ENCODE data around the gene ZIK1. TPM values are rescaled to one million over a fixed set of nuclear protein-coding genes. Genes with fewer than 3 reads are reported as not detected.

The ZIK1 gene
- total and polyA plus RNA-seq, 2 of the 8 experiments (the other 6 are each of a cell fraction or from before 2014, with no cell fraction given): 19.4 to 36.5 TPM

GRCh38 chr19:57587529-57587928, 3.6 kb downstream of the ZIK1 start (continued):
- no peak for TF ChIP-seq CTBP2 (IDR thresholded peaks at IDR 0.05; ENCODE audit: borderline replicate concordance, insufficient read depth, insufficient read length, low read length)
- no peak for TF ChIP-seq SIRT6 (IDR thresholded peaks at IDR 0.05; ENCODE audit: low read length)
- TF ChIP-seq TEAD4 (IDR thresholded peaks at IDR 0.05; ENCODE audit: low read depth, low read length): no peak
- no peak for TF ChIP-seq GABPA (IDR thresholded peaks at IDR 0.05; ENCODE audit: borderline replicate concordance, insufficient read depth, low read length)

All from H1 (cell line).